Brain microvascular endothelial cell (primary cell): ENCODE measurements around the gene SKP1.

Experiments used
- DNase-seq: peaks from one replicate; pipeline ENCODE4 v3.0.0-alpha.2; 2020
- H3K27ac ChIP-seq: fragments of 250-450 bp; sonication (Bioruptor Pico); 2 replicates; pipeline ENCODE4 v1.5.1; 2020; ENCODE audit warnings: mild to moderate bottlenecking, moderate library complexity
- H3K27me3 ChIP-seq: fragments of 250-450 bp; sonication (Bioruptor Pico); replicated peaks from 2 replicates; pipeline ENCODE4 v1.5.1; 2020; ENCODE audit warnings: mild to moderate bottlenecking
- H3K36me3 ChIP-seq: fragments of 250-450 bp; sonication (Bioruptor Pico); replicated peaks from 2 replicates; pipeline ENCODE4 v1.5.1; 2020; ENCODE audit warnings: mild to moderate bottlenecking
- H3K4me3 ChIP-seq: 2 replicates; pipeline ENCODE4 v1.5.1; 2011; ENCODE audit warnings: low read depth, mild to moderate bottlenecking, control low read depth, low read length, moderate library complexity
- in situ Hi-C: cut with HindIII; loops from 2 replicates; pipeline ENCODE4 v1.10.0; 2017; ENCODE audit warnings: low sequenced_read_pairs, low pct_ligation_motif_present
- TF ChIP-seq, protein P1 (sequence below): IDR thresholded peaks from 2 replicates; pipeline ENCODE4 v1.5.1; 2011; ENCODE audit warnings: low read depth, mild to moderate bottlenecking, moderate library complexity, low read length, control low read depth, inconsistent platforms; ENCODE audit errors: missing control alignments

Gene SKP1

DNA sequence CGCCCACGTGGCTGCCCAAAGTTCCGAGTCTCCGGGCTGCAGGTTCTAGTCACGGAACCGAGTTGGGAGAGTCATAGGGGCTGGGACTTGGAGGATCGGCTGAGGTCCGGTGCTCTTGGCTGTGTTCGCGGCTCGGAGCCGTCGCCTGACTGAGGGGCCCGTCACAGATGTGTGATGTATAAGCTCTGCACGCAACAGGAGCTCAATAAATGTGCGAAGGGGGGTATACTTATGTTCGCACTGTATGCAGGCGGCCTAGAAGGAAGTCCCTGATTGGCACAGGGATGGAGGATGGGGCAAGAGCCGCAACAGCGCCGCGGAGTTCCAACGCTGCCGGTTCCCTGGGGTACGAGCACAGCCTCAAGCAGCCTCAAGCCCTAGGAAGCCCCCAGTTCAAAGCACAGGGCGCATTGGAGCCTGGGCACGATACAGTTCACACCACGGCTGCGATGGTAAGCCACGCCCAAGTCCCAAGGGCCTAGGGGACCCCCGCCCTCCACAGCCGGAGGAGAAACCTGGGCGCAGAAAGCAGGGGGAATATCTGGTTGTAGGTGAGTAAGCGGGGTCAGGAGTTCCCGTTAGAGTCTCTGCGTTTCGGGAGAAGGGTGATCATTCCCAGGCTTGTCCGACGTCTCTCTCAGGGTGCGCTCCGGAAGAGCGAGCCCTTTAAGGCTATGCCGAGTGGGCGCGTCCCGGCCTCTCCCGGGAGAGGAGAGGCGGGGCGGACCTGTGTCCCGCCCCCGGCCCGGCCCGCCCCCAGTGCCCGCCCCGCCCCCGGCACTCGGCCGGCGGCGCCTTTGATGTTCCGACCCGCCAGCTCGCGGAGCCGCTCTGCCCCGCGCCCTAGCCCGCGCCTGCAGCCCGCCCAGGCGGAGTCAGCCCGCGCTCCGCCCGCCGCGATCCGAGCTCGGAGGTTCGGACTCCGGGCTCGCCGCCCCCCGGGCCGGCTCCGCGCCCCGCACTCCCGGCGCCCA is 62.6 kb downstream of the SKP1 start, which contains the start of gene TCF7:
Gene TCF7, plus strand, starts transcription at position 780 of the 974 bp plus-strand sequence. CDS start 226 bp downstream, outside the sequence.
- no peak within 1 kb of the TSS for H3K27ac ChIP-seq
- H3K36me3 ChIP-seq = no peaks in the 10 kb centered on the region
- peaks cover 7% of the 10 kb centered on the region for H3K27me3 ChIP-seq

DNA sequence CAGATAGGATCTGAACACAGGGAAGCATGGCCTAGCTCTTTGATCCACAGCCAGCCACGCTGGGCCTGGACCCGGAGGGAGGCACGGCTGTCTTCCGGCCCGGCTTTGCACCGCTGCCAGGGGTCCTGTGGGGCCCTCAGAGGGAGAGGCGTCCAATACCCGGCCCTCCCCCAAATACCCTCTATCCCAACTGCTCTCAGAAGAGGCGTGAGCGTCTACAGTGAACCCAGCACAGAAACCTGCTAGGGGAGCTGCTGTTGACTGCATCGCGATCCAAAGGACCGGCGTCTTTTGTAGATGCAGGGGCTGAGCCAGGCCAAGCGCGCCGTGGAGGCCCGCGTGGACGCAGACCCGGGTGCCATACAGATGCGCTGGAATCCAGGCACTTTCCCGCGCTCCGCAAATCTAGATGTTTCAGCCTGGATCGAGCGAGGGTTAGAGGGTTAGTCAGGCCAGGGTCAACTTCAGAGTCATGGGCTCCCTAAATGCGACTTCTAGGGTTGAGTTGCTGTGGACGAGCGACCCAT is 63.3 kb downstream of the SKP1 start:
- in situ Hi-C loops = no loop called here
- TF ChIP-seq, protein P1, sequence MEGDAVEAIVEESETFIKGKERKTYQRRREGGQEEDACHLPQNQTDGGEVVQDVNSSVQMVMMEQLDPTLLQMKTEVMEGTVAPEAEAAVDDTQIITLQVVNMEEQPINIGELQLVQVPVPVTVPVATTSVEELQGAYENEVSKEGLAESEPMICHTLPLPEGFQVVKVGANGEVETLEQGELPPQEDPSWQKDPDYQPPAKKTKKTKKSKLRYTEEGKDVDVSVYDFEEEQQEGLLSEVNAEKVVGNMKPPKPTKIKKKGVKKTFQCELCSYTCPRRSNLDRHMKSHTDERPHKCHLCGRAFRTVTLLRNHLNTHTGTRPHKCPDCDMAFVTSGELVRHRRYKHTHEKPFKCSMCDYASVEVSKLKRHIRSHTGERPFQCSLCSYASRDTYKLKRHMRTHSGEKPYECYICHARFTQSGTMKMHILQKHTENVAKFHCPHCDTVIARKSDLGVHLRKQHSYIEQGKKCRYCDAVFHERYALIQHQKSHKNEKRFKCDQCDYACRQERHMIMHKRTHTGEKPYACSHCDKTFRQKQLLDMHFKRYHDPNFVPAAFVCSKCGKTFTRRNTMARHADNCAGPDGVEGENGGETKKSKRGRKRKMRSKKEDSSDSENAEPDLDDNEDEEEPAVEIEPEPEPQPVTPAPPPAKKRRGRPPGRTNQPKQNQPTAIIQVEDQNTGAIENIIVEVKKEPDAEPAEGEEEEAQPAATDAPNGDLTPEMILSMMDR = no peak
- Histone ChIP-seq H3K27me3 (peaks cover 7% of the 10 kb centered on the region), H3K36me3 (no peaks in the 10 kb centered on the region), H3K27ac (no peak overlapping the region), H3K4me3 (no peak overlapping the region)
- no peak for DNase-seq

More for the DNA sequence above, 62.6 kb downstream of the SKP1 start, which contains the start of gene TCF7:
- peak; percentile 20 for DNase-seq
- TF ChIP-seq, protein P1 = peak; percentile 1
- peak within 1 kb of the TSS; percentile 58 for H3K4me3 ChIP-seq
- in situ Hi-C loops = no loop called here

DNA sequence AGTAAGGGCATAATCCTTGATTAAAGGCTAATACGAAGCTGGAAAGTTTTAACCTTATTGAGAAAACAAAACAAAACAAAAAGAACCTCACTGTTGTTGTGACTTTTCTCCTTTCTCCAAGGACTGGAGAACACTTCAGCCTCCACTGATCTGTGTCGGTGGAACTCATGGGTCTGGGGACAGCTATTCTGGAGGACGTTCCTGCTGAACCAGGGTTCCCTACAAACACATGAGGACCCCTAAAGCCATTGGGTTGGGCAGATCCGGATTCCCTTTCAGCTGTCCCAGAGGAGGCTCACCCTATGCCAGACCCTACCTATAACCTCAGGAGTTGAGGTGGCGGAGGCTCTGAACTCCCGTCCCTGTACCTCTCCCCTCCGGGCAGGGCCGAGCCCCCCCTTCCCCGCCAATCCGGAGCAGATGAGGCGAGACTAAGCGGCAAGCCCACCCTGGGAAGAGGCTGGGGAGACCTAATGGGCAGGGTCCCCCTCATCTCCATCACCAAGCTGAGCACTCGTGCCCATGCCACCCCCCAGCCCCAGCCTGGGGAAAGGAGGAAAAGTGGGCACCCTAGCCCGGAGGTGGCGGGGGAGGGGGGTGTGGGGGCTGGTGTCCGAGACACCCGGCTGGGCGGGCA is 63.9 kb downstream of the SKP1 start:
- DNase-seq = no peak
- in situ Hi-C loops = no loop called here
- Histone ChIP-seq H3K27ac (no peak overlapping the region), H3K4me3 (no peak overlapping the region), H3K27me3 (peaks cover 7% of the 10 kb centered on the region), H3K36me3 (no peaks in the 10 kb centered on the region)
- TF ChIP-seq, protein P1 = no peak

DNA sequence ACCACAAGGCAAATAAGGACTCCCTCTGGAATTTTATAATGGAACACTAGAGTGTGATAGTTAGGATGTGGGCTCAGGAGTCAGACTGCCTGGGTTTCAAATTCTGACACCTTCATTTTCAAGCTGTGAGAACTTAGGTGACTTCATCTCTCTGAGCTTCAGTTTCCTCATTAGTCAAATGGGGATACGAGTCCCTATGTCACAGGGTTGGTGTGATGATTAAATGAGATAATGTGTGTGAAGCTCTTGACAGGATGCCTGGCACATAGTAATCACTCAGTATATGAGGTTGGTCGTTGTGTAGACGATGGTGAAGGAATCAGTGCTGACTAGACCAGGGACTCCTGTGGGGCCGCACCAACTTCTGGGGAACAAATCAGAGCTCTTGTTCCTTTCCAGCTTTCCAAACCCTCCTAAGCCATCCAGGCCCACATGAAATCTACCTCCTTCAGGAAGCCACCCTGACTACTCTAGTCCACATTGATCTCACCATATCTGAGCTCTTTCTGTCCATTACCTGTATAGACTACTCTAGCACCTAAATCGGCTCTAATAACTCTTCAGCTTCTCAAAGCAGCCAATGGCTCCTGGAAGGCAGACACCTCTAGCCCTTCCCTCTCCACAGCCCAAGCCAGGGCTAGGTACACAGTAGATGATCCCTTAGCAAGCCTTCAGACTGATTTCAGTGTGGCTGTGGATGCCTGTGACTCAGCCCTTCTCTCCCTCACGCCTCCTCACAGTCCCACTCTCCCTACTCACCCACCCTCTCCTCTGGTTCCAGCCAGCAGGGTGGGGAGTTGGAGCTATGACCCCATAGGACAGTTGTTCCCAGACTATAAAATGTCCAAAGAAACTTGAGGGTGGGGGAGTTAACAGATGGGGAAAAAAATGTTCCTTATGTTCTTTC is 64.8 kb downstream of the SKP1 start:
- H3K27ac ChIP-seq = no peak overlapping the region
- H3K27me3 ChIP-seq = peaks cover 7% of the 10 kb centered on the region
- in situ Hi-C loops = no loop called here
- H3K36me3 ChIP-seq = no peaks in the 10 kb centered on the region
- TF ChIP-seq, protein P1 = no peak
- no peak overlapping the region for H3K4me3 ChIP-seq
- DNase-seq = peak; percentile 36

- no peak for DNase-seq
- H3K27me3 ChIP-seq = peaks cover 7% of the 10 kb centered on the region
- in situ Hi-C loops = no loop called here
These were observed 66.4 kb downstream of the SKP1 start for GRCh38 chr5:134110382-134110781.

More at GRCh38 chr5:134110382-134110781, 66.4 kb downstream of the SKP1 start:
- H3K27ac ChIP-seq = no peak overlapping the region
- TF ChIP-seq, protein P1 = no peak
- no peak overlapping the region for H3K4me3 ChIP-seq
- H3K36me3 ChIP-seq = no peaks in the 10 kb centered on the region
